ENCODE results near the gene HAUS2. TPM values are rescaled to one million over a fixed set of nuclear protein-coding genes. Genes with fewer than 3 reads are reported as not detected.

Gene HAUS2
- total RNA-seq (10 to 100 TPM; 30.2 to 46.5 TPM), polyA plus RNA-seq (ENCODE audit: insufficient read length in 2 of 2) (10 to 100 TPM; 31.2 to 34.2 TPM)
- long read RNA-seq, donor 1, partial matches to known transcripts: 0 of 6 reads
- long read RNA-seq, donor 1, other reads (novel, unspliced or antisense): 0 of 6 reads
- long read RNA-seq, donor 2, partial matches to known transcripts: 0 of 4 reads
- long read RNA-seq, donor 2, other reads (novel, unspliced or antisense): 0 of 4 reads
- long read RNA-seq, donor 3, partial matches to known transcripts: 0 of 4 reads
- long read RNA-seq, donor 3, other reads (novel, unspliced or antisense): 0 of 4 reads
- long read RNA-seq, donor 4, transcript HAUS2-205 (7 exons, 626 nt): minor isoform, 5 of 19 reads
- long read RNA-seq, donor 4, transcript HAUS2-201 (6 exons, 3,949 nt): major isoform, 7 of 19 reads
- long read RNA-seq, donor 4, partial matches to known transcripts: 0 of 19 reads
- long read RNA-seq, donor 4, other reads (novel, unspliced or antisense): 0 of 19 reads

DNA sequence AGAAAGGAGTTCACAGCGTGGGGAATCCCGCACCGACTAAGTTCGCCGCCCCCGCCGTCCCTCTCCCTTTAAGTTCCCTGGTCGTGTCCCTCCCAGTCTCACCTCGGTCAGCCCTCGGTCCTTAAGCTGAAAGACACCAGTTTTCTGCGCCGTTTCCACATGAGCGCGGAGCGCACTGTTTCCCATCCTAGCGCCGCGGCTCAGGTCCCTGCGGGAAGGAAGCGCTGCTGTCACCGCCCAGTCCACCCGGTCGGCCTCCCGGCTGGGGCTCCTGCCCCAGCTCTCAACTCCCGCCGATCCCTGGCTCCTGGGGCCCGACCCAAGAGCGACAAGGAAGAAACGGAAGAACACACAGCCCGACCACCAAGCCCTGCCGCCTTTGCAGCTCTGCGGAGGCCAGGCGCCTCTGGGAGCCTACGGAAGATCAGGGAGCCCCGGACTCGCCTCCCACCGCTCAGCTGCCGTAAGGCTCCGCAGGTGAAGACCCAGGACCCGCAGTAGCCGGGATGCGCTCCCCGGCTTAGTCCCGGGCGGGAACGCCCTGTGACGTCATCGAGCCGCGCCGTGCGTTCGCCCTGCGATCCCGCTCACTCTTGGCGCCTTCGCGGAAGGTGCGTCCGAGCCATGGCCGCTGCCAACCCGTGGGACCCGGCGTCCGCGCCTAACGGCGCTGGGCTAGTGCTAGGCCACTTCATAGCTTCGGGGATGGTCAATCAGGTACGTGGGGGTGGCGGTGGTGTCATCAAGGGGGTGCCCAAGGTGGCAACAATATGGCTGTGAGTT lies at the start of gene HAUS2, which contains the start of gene LRRC57:
Gene HAUS2, plus strand, starts transcription at position 590 of the 783 bp plus-strand sequence. Its CDS starts 35 bp downstream, at position 625.
Gene LRRC57, minus strand, starts transcription at position 545 of the 783 bp plus-strand sequence. Its CDS starts 359 bp downstream, at position 186.
- Histone ChIP-seq H3K27ac (ENCODE audit: low read depth, low read length) (peak within 1 kb of the TSS; percentile 97), H3K9me3 (ENCODE audit: control insufficient read depth, insufficient read depth, low read length) (no peaks in the 10 kb centered on the region), H3K27me3 (ENCODE audit: control insufficient read depth, insufficient read depth, low read length) (no peaks in the 10 kb centered on the region), H3K4me3 (ENCODE audit: low read depth, low read length) (peak within 1 kb of the TSS; percentile 98), H3K36me3 (ENCODE audit: control insufficient read depth, insufficient read depth, low read length) (peaks cover 13% of the 10 kb centered on the region), H3K4me1 (ENCODE audit: control insufficient read depth, insufficient read depth, low read length) (peaks cover 12% of the 10 kb centered on the region)
- DNase-seq (ENCODE audit: low read depth in 4 of 6, low spot score in 6 of 6): peak; percentile 77 to 96 (median 86)
- WGBS (ENCODE audit: insufficient coverage): under 1% methylated on average over 71 of the region's 71 CpGs

DNA sequence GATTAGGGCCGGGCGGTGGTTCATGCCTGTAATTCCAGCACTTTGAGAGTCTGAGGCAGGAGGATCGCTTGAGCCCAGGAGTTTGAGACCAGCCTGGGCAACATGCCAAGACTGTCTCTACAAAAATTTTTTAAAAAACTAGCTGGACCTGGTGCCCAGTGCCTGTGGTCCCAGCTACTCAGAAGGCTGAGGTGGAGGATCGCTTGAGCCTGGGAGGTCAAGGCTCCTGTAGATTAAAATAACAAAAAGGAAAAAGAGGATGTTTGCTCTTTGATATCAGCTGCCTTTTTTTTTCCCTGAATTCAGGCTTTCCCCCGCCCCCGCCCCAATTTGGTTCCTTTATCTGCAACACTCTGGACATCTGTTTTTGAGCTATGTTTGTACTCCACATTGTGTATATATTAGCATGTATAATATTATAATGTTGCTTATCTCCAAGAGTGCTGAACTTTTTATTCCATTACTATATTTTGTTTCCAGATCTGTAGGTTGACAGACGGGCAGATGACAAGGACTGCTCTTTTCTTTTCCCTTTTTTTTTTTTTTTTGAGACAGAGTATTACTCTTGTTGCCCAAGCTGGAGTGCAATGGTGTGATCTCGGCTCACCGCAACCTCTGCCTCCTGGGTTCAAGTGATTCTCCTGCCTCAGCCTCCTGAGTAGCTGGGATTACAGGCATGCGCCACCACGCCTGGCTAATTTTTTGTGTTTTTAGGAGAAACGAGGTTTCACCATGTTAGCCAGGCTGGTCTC lies 48.6 kb upstream of the HAUS2 start:
- Histone ChIP-seq H3K4me3 (ENCODE audit: low read depth, low read length) (no peak overlapping the region), H3K9me3 (ENCODE audit: control insufficient read depth, insufficient read depth, low read length) (no peaks in the 10 kb centered on the region), H3K4me1 (ENCODE audit: control insufficient read depth, insufficient read depth, low read length) (peaks cover 6% of the 10 kb centered on the region), H3K27me3 (ENCODE audit: control insufficient read depth, insufficient read depth, low read length) (no peaks in the 10 kb centered on the region), H3K36me3 (ENCODE audit: control insufficient read depth, insufficient read depth, low read length) (peaks cover 4% of the 10 kb centered on the region), H3K27ac (ENCODE audit: low read depth, low read length) (no peak overlapping the region)
- DNase-seq (ENCODE audit: low read depth in 4 of 6, low spot score in 6 of 6): no peak
- WGBS (ENCODE audit: insufficient coverage): 84% methylated on average over 7 of the region's 12 CpGs

DNA sequence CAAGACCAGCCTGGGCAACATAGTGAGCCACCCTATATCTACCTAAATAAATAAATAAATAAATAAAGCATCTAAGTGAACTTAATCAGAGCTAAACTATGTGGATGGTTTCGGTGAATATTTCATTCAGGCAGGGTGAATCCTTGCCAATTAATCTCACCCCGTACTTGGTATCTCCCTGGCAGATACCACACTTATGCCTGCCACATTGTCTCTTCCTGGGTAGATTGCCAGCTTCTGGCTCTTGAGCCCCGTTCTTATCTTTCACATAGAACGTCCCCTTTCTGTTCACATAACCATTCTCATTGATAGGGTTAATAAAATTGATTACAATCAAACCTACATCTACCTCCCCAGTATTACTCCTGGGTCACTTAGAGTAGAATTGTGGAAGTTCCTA lies 46.2 kb upstream of the HAUS2 start:
- H3K4me1 ChIP-seq (ENCODE audit: control insufficient read depth, insufficient read depth, low read length): peaks cover 6% of the 10 kb centered on the region
- WGBS (ENCODE audit: insufficient coverage): 100% methylated on average over 2 of the region's 4 CpGs
- no peak overlapping the region for H3K27ac ChIP-seq (ENCODE audit: low read depth, low read length)
- no peaks in the 10 kb centered on the region for H3K27me3 ChIP-seq (ENCODE audit: control insufficient read depth, insufficient read depth, low read length)
- DNase-seq (ENCODE audit: low read depth in 4 of 6, low spot score in 6 of 6): no peak
- no peak overlapping the region for H3K4me3 ChIP-seq (ENCODE audit: low read depth, low read length)
- no peaks in the 10 kb centered on the region for H3K9me3 ChIP-seq (ENCODE audit: control insufficient read depth, insufficient read depth, low read length)
- peaks cover 7% of the 10 kb centered on the region for H3K36me3 ChIP-seq (ENCODE audit: control insufficient read depth, insufficient read depth, low read length)

DNA sequence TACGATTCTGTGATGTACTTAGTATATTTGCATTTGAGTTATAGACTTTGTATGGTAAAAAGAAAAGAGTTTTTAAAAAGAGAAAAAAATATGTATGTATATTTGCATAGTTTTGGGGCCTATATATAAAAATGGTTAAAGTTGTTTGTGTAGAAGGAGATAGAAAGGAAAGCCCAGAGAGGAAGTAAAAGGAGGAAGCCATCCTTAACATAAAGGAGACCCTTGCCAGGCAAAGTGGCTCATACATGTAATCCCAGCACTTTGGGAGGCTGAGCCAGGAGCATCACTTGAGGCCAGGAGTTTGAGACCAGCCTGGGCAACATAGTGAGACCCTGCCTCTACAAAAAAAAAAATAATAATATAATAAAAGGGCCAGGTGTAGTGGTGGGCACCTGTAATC lies 44.8 kb upstream of the HAUS2 start:
- 100% methylated on average over 1 of the region's 1 CpG for WGBS (ENCODE audit: insufficient coverage)
- DNase-seq (ENCODE audit: low read depth in 4 of 6, low spot score in 6 of 6): no peak
- H3K9me3 ChIP-seq (ENCODE audit: control insufficient read depth, insufficient read depth, low read length): no peaks in the 10 kb centered on the region
- no peak overlapping the region for H3K4me3 ChIP-seq (ENCODE audit: low read depth, low read length)
- H3K27ac ChIP-seq (ENCODE audit: low read depth, low read length): no peak overlapping the region
- peaks cover 4% of the 10 kb centered on the region for H3K36me3 ChIP-seq (ENCODE audit: control insufficient read depth, insufficient read depth, low read length)
- H3K4me1 ChIP-seq (ENCODE audit: control insufficient read depth, insufficient read depth, low read length): peaks cover 6% of the 10 kb centered on the region
- no peaks in the 10 kb centered on the region for H3K27me3 ChIP-seq (ENCODE audit: control insufficient read depth, insufficient read depth, low read length)

DNA sequence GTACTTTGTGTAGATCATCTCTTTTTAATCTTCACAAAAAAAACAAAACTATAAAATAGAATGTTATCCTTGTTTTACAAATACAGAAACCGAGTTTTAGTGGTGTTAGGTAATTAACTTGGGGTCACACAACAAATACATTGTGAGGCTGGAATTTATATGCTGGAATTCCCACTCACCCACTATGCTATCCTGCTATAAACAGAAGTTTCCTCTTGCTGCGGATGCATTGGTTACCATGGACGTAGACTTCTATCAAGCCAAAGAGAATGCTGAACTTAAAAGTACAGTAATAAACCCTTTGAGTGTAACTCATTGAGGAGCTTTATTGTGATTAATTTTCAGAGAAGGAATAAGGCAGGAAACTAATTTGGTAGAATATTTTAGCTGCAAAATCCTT lies 44.0 kb upstream of the HAUS2 start:
- H3K27me3 ChIP-seq (ENCODE audit: control insufficient read depth, insufficient read depth, low read length): no peaks in the 10 kb centered on the region
- peaks cover 4% of the 10 kb centered on the region for H3K36me3 ChIP-seq (ENCODE audit: control insufficient read depth, insufficient read depth, low read length)
- H3K4me1 ChIP-seq (ENCODE audit: control insufficient read depth, insufficient read depth, low read length): peaks cover 6% of the 10 kb centered on the region
- DNase-seq (ENCODE audit: low read depth in 4 of 6, low spot score in 6 of 6): no peak
- peak overlapping the region; percentile 1 for H3K27ac ChIP-seq (ENCODE audit: low read depth, low read length)
- no CpG with 5 or more reads among the region's 3 CpGs for WGBS (ENCODE audit: insufficient coverage)
- no peaks in the 10 kb centered on the region for H3K9me3 ChIP-seq (ENCODE audit: control insufficient read depth, insufficient read depth, low read length)
- H3K4me3 ChIP-seq (ENCODE audit: low read depth, low read length): no peak overlapping the region

DNA sequence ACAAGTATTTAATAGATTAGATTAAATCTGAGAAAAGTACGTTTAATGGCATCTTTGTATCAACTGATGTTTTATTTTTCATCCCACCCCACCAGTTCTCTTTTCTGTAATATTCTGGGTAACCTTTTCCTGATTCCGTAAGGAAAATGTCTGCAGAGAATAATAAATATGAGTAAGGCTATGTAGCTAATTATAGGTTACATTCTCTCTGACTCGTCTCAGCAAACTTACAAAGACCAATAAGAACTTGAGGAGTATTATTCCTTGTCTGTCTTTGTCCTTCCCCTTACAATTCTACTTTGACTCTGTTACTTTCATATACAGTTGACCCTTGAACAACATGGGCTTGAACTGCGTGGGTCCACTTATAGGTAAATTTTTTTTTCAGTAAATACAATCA lies 41.1 kb upstream of the HAUS2 start:
- no peaks in the 10 kb centered on the region for H3K9me3 ChIP-seq (ENCODE audit: control insufficient read depth, insufficient read depth, low read length)
- H3K36me3 ChIP-seq (ENCODE audit: control insufficient read depth, insufficient read depth, low read length): peaks cover 4% of the 10 kb centered on the region
- H3K27me3 ChIP-seq (ENCODE audit: control insufficient read depth, insufficient read depth, low read length): no peaks in the 10 kb centered on the region
- WGBS (ENCODE audit: insufficient coverage): no CpG with 5 or more reads among the region's 4 CpGs
- no peak for DNase-seq (ENCODE audit: low read depth in 4 of 6, low spot score in 6 of 6)
- H3K27ac ChIP-seq (ENCODE audit: low read depth, low read length): no peak overlapping the region
- H3K4me3 ChIP-seq (ENCODE audit: low read depth, low read length): no peak overlapping the region
- peaks cover 6% of the 10 kb centered on the region for H3K4me1 ChIP-seq (ENCODE audit: control insufficient read depth, insufficient read depth, low read length)

DNA sequence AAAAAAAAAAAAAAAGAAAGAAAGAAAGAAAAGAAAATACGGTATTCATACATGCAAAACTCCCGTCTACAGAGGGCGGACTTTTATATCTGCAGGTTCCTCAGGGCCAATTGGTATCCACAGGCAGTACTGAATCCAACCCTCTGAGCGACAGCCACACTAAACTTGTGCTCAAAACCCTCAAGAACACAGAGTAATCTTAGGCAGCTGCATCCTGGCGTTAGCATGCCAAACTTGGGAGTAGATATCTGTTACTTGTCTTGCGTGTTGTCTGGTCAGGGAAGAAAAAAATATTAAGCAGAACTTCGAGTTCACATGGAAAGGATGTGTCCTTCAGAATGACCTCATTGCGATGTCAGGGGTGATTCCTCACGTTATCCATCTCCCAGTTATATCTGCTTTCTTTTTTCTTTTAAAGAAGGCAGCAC lies 40.4 kb upstream of the HAUS2 start:
- Histone ChIP-seq H3K9me3 (ENCODE audit: control insufficient read depth, insufficient read depth, low read length) (no peaks in the 10 kb centered on the region), H3K4me3 (ENCODE audit: low read depth, low read length) (no peak overlapping the region), H3K36me3 (ENCODE audit: control insufficient read depth, insufficient read depth, low read length) (peaks cover 4% of the 10 kb centered on the region), H3K27ac (ENCODE audit: low read depth, low read length) (no peak overlapping the region), H3K27me3 (ENCODE audit: control insufficient read depth, insufficient read depth, low read length) (no peaks in the 10 kb centered on the region), H3K4me1 (ENCODE audit: control insufficient read depth, insufficient read depth, low read length) (peaks cover 6% of the 10 kb centered on the region)
- no peak for DNase-seq (ENCODE audit: low read depth in 4 of 6, low spot score in 6 of 6)
- 81% methylated on average over 5 of the region's 9 CpGs for WGBS (ENCODE audit: insufficient coverage)

DNA sequence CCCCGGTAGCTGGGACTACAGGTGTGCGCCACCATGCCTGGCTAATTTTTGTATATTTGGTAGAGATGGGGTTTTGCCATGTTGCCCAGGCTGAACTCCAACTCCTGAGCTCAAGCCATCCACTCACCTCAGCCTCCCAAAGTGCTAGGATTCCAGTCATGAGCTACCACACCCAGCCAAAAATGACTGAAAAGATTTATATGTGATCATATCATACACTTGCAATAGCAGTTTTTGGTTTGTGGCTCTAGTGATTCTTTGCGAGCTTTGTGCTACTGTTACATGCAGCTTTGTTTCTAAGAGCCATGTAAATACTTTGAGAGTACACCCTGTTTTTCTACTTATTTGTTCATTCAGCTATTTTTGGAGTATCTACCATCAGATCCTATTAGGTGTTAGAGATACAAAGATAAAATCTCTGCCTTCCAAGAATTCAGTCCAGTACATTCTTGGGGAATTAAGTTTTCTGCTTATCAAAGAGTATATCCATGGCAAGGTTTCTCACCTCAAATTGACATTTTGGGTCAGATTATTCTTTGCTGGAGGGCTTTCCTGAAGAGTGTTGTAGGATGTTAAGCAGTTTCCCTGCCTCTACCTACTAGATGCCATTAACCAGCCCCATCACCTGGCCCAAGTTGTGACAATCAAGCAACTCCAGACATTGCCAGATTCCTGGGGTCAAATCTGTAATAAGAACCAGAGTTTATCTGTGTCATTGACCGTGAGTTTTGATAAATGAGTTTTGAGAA lies 38.2 kb upstream of the HAUS2 start:
- peaks cover 16% of the 10 kb centered on the region for H3K36me3 ChIP-seq (ENCODE audit: control insufficient read depth, insufficient read depth, low read length)
- peaks cover 3% of the 10 kb centered on the region for H3K4me1 ChIP-seq (ENCODE audit: control insufficient read depth, insufficient read depth, low read length)
- H3K27me3 ChIP-seq (ENCODE audit: control insufficient read depth, insufficient read depth, low read length): no peaks in the 10 kb centered on the region
- H3K4me3 ChIP-seq (ENCODE audit: low read depth, low read length): no peak overlapping the region
- WGBS (ENCODE audit: insufficient coverage): no CpG with 5 or more reads among the region's 4 CpGs
- DNase-seq (ENCODE audit: low read depth in 4 of 6, low spot score in 6 of 6): no peak
- H3K27ac ChIP-seq (ENCODE audit: low read depth, low read length): no peak overlapping the region
- no peaks in the 10 kb centered on the region for H3K9me3 ChIP-seq (ENCODE audit: control insufficient read depth, insufficient read depth, low read length)

DNA sequence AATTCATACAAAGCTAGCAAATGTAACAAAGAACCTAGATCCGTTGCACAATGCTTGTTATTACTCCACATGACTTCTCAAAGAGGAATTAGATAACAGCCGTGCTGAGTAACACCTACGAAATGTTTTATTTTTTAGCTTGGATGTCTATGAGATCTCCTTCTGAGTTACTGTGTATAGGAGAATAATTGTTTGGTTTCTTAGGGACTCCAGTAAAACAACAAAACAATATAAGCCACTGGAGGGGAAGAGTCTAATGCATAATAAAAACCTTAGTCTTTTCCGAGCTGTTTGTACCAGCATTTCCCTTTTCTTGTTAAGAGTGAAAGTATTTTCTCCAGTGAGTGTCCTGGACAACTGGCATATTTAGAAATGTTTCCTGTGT lies 37.6 kb upstream of the HAUS2 start:
- H3K27ac ChIP-seq (ENCODE audit: low read depth, low read length): no peak overlapping the region
- peaks cover 1% of the 10 kb centered on the region for H3K4me1 ChIP-seq (ENCODE audit: control insufficient read depth, insufficient read depth, low read length)
- H3K36me3 ChIP-seq (ENCODE audit: control insufficient read depth, insufficient read depth, low read length): peaks cover 16% of the 10 kb centered on the region
- H3K9me3 ChIP-seq (ENCODE audit: control insufficient read depth, insufficient read depth, low read length): no peaks in the 10 kb centered on the region
- no peaks in the 10 kb centered on the region for H3K27me3 ChIP-seq (ENCODE audit: control insufficient read depth, insufficient read depth, low read length)
- WGBS (ENCODE audit: insufficient coverage): no CpG with 5 or more reads among the region's 4 CpGs
- H3K4me3 ChIP-seq (ENCODE audit: low read depth, low read length): no peak overlapping the region
- no peak for DNase-seq (ENCODE audit: low read depth in 4 of 6, low spot score in 6 of 6)
